Kidney epithelial cell (primary cell): ENCODE measurements around the gene STX7. TPM values are rescaled to one million over a fixed set of nuclear protein-coding genes. Genes with fewer than 3 reads are reported as not detected.

Experiments
- DNase-seq: peaks from one replicate; pipeline ENCODE4 v3.0.0-alpha.2; 2010; ENCODE audit warnings: low read depth
- H3K27me3 ChIP-seq: 2 replicates; pipeline ENCODE4 v1.6.0; 2011; ENCODE audit warnings: low read length; ENCODE audit not compliant: control insufficient read depth, insufficient read depth
- H3K36me3 ChIP-seq: 2 replicates; pipeline ENCODE4 v1.5.1; 2011; ENCODE audit warnings: low read length; ENCODE audit not compliant: control insufficient read depth, insufficient read depth
- H3K4me3 ChIP-seq: 2 replicates; pipeline ENCODE4 v1.5.1; 2011; ENCODE audit warnings: low read depth, mild to moderate bottlenecking, control low read depth, low read length
- CTCF ChIP-seq: IDR thresholded peaks from 2 replicates; pipeline ENCODE4 v1.5.1; 2011; ENCODE audit warnings: mild to moderate bottlenecking, moderate library complexity, low read length, control low read depth, inconsistent platforms; ENCODE audit not compliant: insufficient read depth, poor library complexity, severe bottlenecking
- total RNA-seq: library from RNA; depleted of rRNA; stranded (reverse); fragments of >200 nt; gene quantifications from 2 replicates; pipeline ENCODE4 v1.2.3, GENCODE V29; 2015

STX7 gene
- total RNA-seq, 1 donor from 2014 or later, result 35.8 TPM

- TF ChIP-seq CTCF, result no peak
- no peak for DNase-seq
- Histone ChIP-seq H3K27me3 (no peaks in the 10 kb centered on the region), H3K36me3 (no peaks in the 10 kb centered on the region), H3K4me3 (no peak overlapping the region)
These were observed 7.8 kb downstream of the STX7 start for GRCh38 chr6:132505158-132505557.

GRCh38 chr6:132504757-132505156 lies 8.2 kb downstream of the STX7 start:
- no peaks in the 10 kb centered on the region for H3K27me3 ChIP-seq
- no peak overlapping the region for H3K4me3 ChIP-seq
- no peak for DNase-seq
- no peaks in the 10 kb centered on the region for H3K36me3 ChIP-seq
- TF ChIP-seq CTCF, result no peak

GRCh38 chr6:132499757-132500156 lies 13.2 kb downstream of the STX7 start:
- DNase-seq, result no peak
- no peak for TF ChIP-seq CTCF
- Histone ChIP-seq H3K27me3 (no peaks in the 10 kb centered on the region), H3K4me3 (no peak overlapping the region), H3K36me3 (no peaks in the 10 kb centered on the region)

- TF ChIP-seq CTCF, result no peak
- Histone ChIP-seq H3K4me3 (no peak overlapping the region), H3K36me3 (no peaks in the 10 kb centered on the region), H3K27me3 (no peaks in the 10 kb centered on the region)
- no peak for DNase-seq
These were observed 14.3 kb downstream of the STX7 start for GRCh38 chr6:132498638-132499037.

GRCh38 chr6:132496519-132497180 lies 16.3 kb downstream of the STX7 start:
- no peak for DNase-seq
- Histone ChIP-seq H3K4me3 (no peak overlapping the region), H3K36me3 (no peaks in the 10 kb centered on the region), H3K27me3 (no peaks in the 10 kb centered on the region)
- TF ChIP-seq CTCF, result no peak

- TF ChIP-seq CTCF, result no peak
- no peak for DNase-seq
- no peaks in the 10 kb centered on the region for H3K36me3 ChIP-seq
- H3K27me3 ChIP-seq, result no peaks in the 10 kb centered on the region
- H3K4me3 ChIP-seq, result no peak overlapping the region
These were observed 17.3 kb downstream of the STX7 start for GRCh38 chr6:132495604-132496079.
